Mesendoderm (in vitro differentiated cells): Measurements from ENCODE around the gene LRRC8D.

Experiments
- DNase-seq: peaks from one replicate; pipeline ENCODE4 v3.0.0; 2013
- H2AK5ac ChIP-seq: 2 replicates; pipeline ENCODE4 v1.6.1; 2013; ENCODE audit warnings: low read length, inconsistent platforms
- H2BK120ac ChIP-seq: 2 replicates; pipeline ENCODE4 v1.6.1; 2013; ENCODE audit warnings: low read depth, mild to moderate bottlenecking, low read length, moderate library complexity, mixed read lengths
- H2BK15ac ChIP-seq: replicated peaks from 2 replicates; pipeline ENCODE4 v1.6.1; 2013; ENCODE audit warnings: low read depth, mild to moderate bottlenecking, moderate library complexity
- H2BK5ac ChIP-seq: 2 replicates; pipeline ENCODE4 v1.6.1; 2013; ENCODE audit warnings: low read length, inconsistent platforms
- H3K18ac ChIP-seq: 2 replicates; pipeline ENCODE4 v1.6.1; 2013; ENCODE audit warnings: mild to moderate bottlenecking, low read length, mixed read lengths
- H3K23ac ChIP-seq: one replicate; pipeline ENCODE4 v1.6.1; 2013; ENCODE audit warnings: low read length
- H3K27ac ChIP-seq: 2 replicates; pipeline ENCODE4 v1.5.1; 2013; ENCODE audit warnings: low read depth, mild to moderate bottlenecking, inconsistent platforms, low read length, moderate library complexity
- H3K27me3 ChIP-seq: 2 replicates; pipeline ENCODE4 v1.6.1; 2013; ENCODE audit warnings: low read length, control low read depth, mild to moderate bottlenecking, inconsistent platforms; ENCODE audit not compliant: insufficient read depth, poor library complexity
- H3K36me3 ChIP-seq: 2 replicates; pipeline ENCODE4 v1.6.1; 2013; ENCODE audit warnings: low read length, inconsistent platforms; ENCODE audit not compliant: control insufficient read depth, insufficient read depth
- H3K4ac ChIP-seq: one replicate; pipeline ENCODE4 v1.6.1; 2013; ENCODE audit warnings: low read depth, mild to moderate bottlenecking, low read length, moderate library complexity
- H3K4me1 ChIP-seq: 2 replicates; pipeline ENCODE4 v1.6.1; 2013; ENCODE audit warnings: low read depth, low read length, inconsistent platforms; ENCODE audit not compliant: control insufficient read depth
- H3K4me2 ChIP-seq: 2 replicates; pipeline ENCODE4 v1.6.1; 2013; ENCODE audit warnings: low read length
- H3K4me3 ChIP-seq: 2 replicates; pipeline ENCODE4 v1.5.1; 2013; ENCODE audit warnings: mild to moderate bottlenecking, low read length
- H3K56ac ChIP-seq: one replicate; pipeline ENCODE4 v1.6.1; 2013; ENCODE audit warnings: low read length
- H3K79me1 ChIP-seq: 2 replicates; pipeline ENCODE4 v1.6.1; 2013; ENCODE audit warnings: low read length, inconsistent platforms
- H3K79me2 ChIP-seq: 2 replicates; pipeline ENCODE4 v1.6.1; 2013; ENCODE audit warnings: mild to moderate bottlenecking, low read length; ENCODE audit not compliant: control insufficient read depth, insufficient read depth
- H3K9ac ChIP-seq: 2 replicates; pipeline ENCODE4 v1.6.1; 2013; ENCODE audit warnings: low read length, inconsistent platforms
- H4K5ac ChIP-seq: one replicate; pipeline ENCODE4 v1.6.1; 2013; ENCODE audit warnings: low read length
- H4K8ac ChIP-seq: one replicate; pipeline ENCODE4 v1.6.1; 2013; ENCODE audit warnings: low read depth, mild to moderate bottlenecking, control low read depth, low read length, moderate library complexity
- WGBS: extraction: QIAGEN DNeasy Blood & Tissue Kit; methylation state at CpG from one replicate; pipeline ENCODE4 v1.1.7; 2013; ENCODE audit warnings: low lambda C conversion rate, missing lambda C conversion rate; ENCODE audit not compliant: insufficient coverage; ENCODE audit errors: extremely low coverage; 5-methylcytosine and 5-hydroxymethylcytosine counted together

LRRC8D gene

DNA sequence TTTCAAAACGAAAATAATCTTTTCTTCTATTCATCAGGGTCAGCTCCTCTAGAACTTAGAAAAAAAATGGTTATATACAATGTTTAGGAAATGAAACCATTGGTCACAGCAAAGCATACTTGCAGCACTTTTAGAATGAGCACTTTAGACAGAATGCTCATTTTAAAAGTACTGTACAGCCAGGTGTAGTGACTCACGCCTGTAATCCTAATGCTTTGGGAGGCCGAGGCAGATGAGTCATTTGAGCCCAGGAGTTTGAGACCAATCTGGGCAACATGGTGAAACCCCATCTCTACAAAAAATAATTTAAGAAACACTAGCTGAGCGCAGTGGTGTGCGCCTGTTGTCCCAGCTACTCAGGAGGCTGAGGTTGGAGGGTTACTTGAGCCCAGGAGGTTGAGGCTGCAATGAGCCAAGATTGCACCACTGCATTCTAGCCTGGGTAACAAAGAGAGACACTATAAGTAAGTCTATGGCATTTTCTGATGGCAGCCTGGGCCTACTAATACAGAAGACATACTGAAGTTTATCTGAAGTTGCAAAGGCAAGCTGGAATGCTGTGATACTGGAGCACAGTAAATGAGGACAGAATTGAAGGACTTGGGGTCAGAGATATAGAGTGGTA lies 125.1 kb downstream of the LRRC8D start:
- no peak for DNase-seq
- no peak overlapping the region for H3K27ac ChIP-seq

DNA sequence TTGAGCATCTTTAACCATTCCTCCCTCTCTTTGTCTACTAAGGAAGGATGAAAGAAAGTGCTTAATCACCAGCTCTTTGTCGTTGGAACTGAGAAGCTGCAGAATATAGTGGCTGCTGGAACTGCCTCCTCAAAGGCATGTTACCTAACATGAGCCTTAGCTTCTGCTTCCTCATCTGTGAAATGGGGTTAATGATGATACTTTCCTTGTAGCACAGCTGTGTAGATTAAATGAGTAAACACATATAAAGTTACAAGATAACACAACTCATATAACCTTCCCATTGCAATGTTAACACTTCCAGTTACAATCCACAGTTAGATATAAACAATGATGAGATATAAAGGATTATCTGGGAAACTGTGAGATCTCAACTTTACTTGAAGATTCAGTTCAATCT lies 125.7 kb downstream of the LRRC8D start:
- Histone ChIP-seq H4K8ac (no peak overlapping the region), H2BK15ac (no peak overlapping the region), H4K5ac (no peak overlapping the region), H2AK5ac (no peak overlapping the region), H3K36me3 (no peaks in the 10 kb centered on the region), H3K18ac (no peak overlapping the region), H3K4me2 (no peak overlapping the region), H3K79me1 (no peaks in the 10 kb centered on the region), H3K27ac (no peak overlapping the region), H2BK120ac (no peak overlapping the region), H3K9ac (no peak overlapping the region), H3K27me3 (no peaks in the 10 kb centered on the region), H3K4ac (no peak overlapping the region), H3K4me1 (peaks cover 3% of the 10 kb centered on the region), H2BK5ac (no peak overlapping the region), H3K56ac (no peak overlapping the region), H3K4me3 (no peak overlapping the region), H3K79me2 (no peaks in the 10 kb centered on the region), H3K23ac (no peak overlapping the region)
- no CpG with 5 or more reads among the region's 1 CpG for WGBS
- no peak for DNase-seq

More for the DNA sequence above, 125.1 kb downstream of the LRRC8D start:
- Histone ChIP-seq H3K23ac (no peak overlapping the region), H3K79me1 (no peaks in the 10 kb centered on the region), H2BK15ac (no peak overlapping the region), H3K79me2 (no peaks in the 10 kb centered on the region), H3K36me3 (no peaks in the 10 kb centered on the region), H3K4me3 (no peak overlapping the region), H3K4me1 (peaks cover 3% of the 10 kb centered on the region), H2BK5ac (no peak overlapping the region), H3K27me3 (no peaks in the 10 kb centered on the region), H2BK120ac (no peak overlapping the region), H3K4me2 (no peak overlapping the region), H4K5ac (no peak overlapping the region), H2AK5ac (no peak overlapping the region), H4K8ac (no peak overlapping the region), H3K18ac (no peak overlapping the region), H3K9ac (no peak overlapping the region), H3K56ac (no peak overlapping the region), H3K4ac (no peak overlapping the region)
- no CpG with 5 or more reads among the region's 5 CpGs for WGBS

DNA sequence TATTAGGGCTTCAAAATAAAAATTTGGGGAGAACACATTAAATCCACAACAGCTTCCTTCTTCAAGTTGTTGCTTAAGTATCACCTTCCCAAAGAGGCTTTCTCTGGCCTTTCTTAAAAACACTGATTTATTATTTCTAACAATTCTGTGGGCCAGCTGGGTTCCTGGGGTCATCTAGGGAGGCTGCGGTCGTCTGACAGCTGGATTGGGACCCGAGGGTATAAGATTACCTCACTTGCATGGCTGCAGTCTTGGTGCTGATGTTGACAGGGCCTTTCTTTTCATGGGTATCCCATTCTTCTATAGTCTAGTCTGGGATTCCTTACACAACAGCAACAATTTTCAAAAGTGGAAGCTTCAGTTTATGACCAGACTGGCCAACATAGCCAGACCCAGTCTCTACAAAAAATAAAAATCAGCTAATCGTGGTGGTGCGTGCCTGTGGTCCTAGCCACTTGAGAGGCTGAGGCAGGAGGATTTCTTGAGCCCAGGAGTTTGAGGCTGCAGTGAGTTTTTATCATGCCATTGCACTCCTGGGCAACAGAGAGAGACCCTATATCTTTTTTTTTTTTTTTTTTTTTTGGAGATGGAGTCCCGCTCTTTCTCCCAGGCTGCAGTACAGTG lies 128.0 kb downstream of the LRRC8D start:
- no peak overlapping the region for H3K23ac ChIP-seq
- H4K5ac ChIP-seq, result no peak overlapping the region
- no peak overlapping the region for H3K56ac ChIP-seq
- no peaks in the 10 kb centered on the region for H3K4me1 ChIP-seq
- no peak overlapping the region for H3K9ac ChIP-seq
- no peak overlapping the region for H3K18ac ChIP-seq
- no peak overlapping the region for H2AK5ac ChIP-seq
- no peak for DNase-seq
- no peaks in the 10 kb centered on the region for H3K36me3 ChIP-seq
- WGBS, result no CpG with 5 or more reads among the region's 6 CpGs
- H3K4me3 ChIP-seq, result no peak overlapping the region
- H4K8ac ChIP-seq, result no peak overlapping the region
- H2BK120ac ChIP-seq, result no peak overlapping the region
- no peaks in the 10 kb centered on the region for H3K79me2 ChIP-seq
- no peak overlapping the region for H3K4ac ChIP-seq
- H3K27ac ChIP-seq, result no peak overlapping the region
- H2BK5ac ChIP-seq, result no peak overlapping the region
- H3K79me1 ChIP-seq, result no peaks in the 10 kb centered on the region
- no peaks in the 10 kb centered on the region for H3K27me3 ChIP-seq
- no peak overlapping the region for H2BK15ac ChIP-seq
- no peak overlapping the region for H3K4me2 ChIP-seq

DNA sequence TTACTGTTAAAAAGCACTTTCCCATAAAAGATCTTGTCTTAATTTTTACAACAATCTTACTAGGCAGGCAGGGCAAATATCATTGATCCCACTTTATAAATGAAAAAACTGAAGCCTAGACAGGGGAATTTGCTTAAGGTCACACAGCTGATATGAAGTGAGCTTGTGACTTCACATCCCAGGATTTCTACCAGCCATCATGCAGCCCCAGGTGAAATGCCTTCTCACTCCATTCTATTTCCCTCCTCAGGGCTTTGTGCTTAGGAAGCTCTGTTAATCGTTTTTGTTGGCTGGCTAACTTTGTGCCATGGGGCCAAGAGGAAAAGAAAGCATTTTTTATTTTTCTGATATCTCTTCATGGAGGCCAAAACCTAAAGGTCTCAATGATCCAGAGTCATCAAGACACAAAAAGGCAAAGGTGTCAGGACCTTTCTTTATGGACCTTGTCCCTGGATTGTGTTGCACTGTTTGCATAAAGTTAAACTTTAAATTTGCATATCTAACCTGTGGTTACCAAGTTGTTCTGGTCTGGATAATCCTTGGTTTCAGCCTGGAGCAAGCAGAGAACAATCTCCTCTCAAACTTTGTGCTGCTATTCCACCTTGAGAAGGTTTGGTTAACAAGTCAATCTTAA lies 129.3 kb downstream of the LRRC8D start:
- Histone ChIP-seq H3K36me3 (no peaks in the 10 kb centered on the region), H2AK5ac (no peak overlapping the region), H3K4ac (no peak overlapping the region), H3K18ac (peak overlapping the region; percentile 82), H3K79me1 (no peaks in the 10 kb centered on the region), H3K79me2 (no peaks in the 10 kb centered on the region), H2BK5ac (no peak overlapping the region), H3K56ac (no peak overlapping the region), H3K9ac (no peak overlapping the region), H3K23ac (no peak overlapping the region), H3K4me1 (peaks cover 3% of the 10 kb centered on the region), H4K5ac (no peak overlapping the region), H3K27me3 (no peaks in the 10 kb centered on the region), H3K4me3 (no peak overlapping the region), H3K4me2 (no peak overlapping the region), H2BK120ac (no peak overlapping the region), H3K27ac (no peak overlapping the region), H2BK15ac (no peak overlapping the region), H4K8ac (no peak overlapping the region)
- peak; percentile 85 for DNase-seq
- no CpG with 5 or more reads among the region's 1 CpG for WGBS

DNA sequence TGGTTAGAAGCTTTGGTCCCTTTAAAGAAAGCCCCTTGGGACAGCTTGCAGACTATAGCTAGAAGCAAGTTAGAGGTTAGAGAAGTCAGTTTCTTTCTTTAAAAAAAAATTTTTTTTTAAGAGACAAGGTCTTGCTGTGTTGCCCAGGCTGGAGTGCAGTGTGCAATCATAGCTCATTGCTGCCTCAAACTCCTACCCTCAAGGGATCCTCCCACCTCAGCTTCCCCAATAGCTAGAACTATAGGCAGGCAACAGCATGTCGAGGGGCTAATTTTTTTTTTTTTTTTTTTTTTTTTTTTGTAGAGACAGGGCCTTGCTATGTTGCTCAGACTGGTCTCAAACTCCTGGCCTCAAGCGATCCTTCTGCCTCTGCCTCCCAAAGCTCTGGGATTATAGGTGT lies 129.9 kb downstream of the LRRC8D start:
- H2AK5ac ChIP-seq, result no peak overlapping the region
- no peaks in the 10 kb centered on the region for H3K79me2 ChIP-seq
- no peak overlapping the region for H3K27ac ChIP-seq
- peaks cover 3% of the 10 kb centered on the region for H3K4me1 ChIP-seq
- no peaks in the 10 kb centered on the region for H3K27me3 ChIP-seq
- no peaks in the 10 kb centered on the region for H3K79me1 ChIP-seq
- H2BK15ac ChIP-seq, result no peak overlapping the region
- no peak overlapping the region for H3K56ac ChIP-seq
- H3K9ac ChIP-seq, result no peak overlapping the region
- H4K8ac ChIP-seq, result no peak overlapping the region
- WGBS, result no CpG with 5 or more reads among the region's 2 CpGs
- H4K5ac ChIP-seq, result no peak overlapping the region
- H2BK120ac ChIP-seq, result no peak overlapping the region
- no peak overlapping the region for H3K23ac ChIP-seq
- no peak for DNase-seq
- H3K4ac ChIP-seq, result no peak overlapping the region
- H2BK5ac ChIP-seq, result no peak overlapping the region
- H3K4me2 ChIP-seq, result no peak overlapping the region
- H3K4me3 ChIP-seq, result no peak overlapping the region
- H3K36me3 ChIP-seq, result no peaks in the 10 kb centered on the region
- H3K18ac ChIP-seq, result peak overlapping the region; percentile 57
